HUES48 (cell line): ENCODE measurements around the gene PCMTD2.

Source experiments
- H3K27ac ChIP-seq: one replicate; pipeline ENCODE4 v1.7.0; 2013; ENCODE audit warnings: low read depth, low read length, inconsistent platforms
- H3K27me3 ChIP-seq: 2 replicates; pipeline ENCODE4 v1.6.1; 2013; ENCODE audit warnings: mild to moderate bottlenecking, low read length; ENCODE audit not compliant: control insufficient read depth, insufficient read depth
- H3K36me3 ChIP-seq: 2 replicates; pipeline ENCODE4 v1.6.1; 2013; ENCODE audit warnings: low read length; ENCODE audit not compliant: control insufficient read depth, insufficient read depth
- H3K4me1 ChIP-seq: 2 replicates; pipeline ENCODE4 v1.6.1; 2013; ENCODE audit warnings: mild to moderate bottlenecking, low read length; ENCODE audit not compliant: control insufficient read depth, insufficient read depth
- H3K4me3 ChIP-seq: 2 replicates; pipeline ENCODE4 v1.5.1; 2013; ENCODE audit warnings: mild to moderate bottlenecking, low read depth, low read length
- H3K9ac ChIP-seq: 2 replicates; pipeline ENCODE4 v1.6.1; 2013; ENCODE audit warnings: mild to moderate bottlenecking, low read depth, low read length, moderate library complexity
- H3K9me3 ChIP-seq: 2 replicates; pipeline ENCODE4 v1.6.1; 2013; ENCODE audit warnings: low read length; ENCODE audit not compliant: control insufficient read depth, insufficient read depth

PCMTD2 gene

DNA sequence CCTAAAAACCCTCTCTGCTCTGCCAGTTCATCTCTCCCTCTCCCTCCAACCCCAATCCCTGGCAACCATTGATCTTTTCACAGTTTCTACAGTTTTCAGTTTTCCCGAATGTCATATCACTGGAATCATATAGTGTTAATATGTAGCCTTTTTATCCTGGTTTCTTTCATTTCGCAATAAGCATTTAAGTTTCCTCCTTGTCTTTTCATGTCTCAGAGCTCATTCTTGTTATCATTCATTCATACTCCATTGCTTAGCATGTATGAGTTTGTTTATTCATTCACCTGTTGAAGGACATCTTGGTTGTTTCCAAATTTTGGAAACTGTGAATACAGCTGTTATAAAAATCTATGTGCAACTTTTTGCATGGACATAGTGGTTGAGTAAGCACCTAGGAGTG is 5.5 kb upstream of the PCMTD2 start:
- no peak overlapping the region for H3K9ac ChIP-seq
- H3K4me3 ChIP-seq, result no peak overlapping the region
- no peaks in the 10 kb centered on the region for H3K36me3 ChIP-seq
- H3K27ac ChIP-seq, result no peak overlapping the region
- H3K4me1 ChIP-seq, result peaks cover 4% of the 10 kb centered on the region; the same call in 1 of the 2 replicates
- peaks cover 4% of the 10 kb centered on the region for H3K27me3 ChIP-seq
- no peaks in the 10 kb centered on the region for H3K9me3 ChIP-seq

DNA sequence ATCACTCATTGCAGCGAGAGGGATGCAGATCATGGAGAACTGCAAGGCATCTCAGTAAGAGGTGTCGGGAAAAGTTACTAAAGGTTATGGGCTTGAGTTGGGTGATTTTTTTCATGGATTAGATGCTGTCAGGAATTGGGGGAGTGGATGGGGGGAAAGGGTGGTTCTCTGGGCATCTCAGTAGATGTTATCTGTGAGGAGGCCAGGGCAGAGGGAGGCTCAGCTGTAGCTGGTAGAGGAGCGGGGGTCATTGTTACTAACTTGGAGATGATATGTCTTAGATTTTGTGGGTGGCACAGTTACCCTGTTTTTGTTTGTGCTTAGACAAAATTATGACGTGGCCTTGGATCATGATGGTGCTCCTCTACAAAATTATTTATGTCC is 2.6 kb upstream of the PCMTD2 start:
- peaks cover 17% of the 10 kb centered on the region for H3K4me1 ChIP-seq
- no peak overlapping the region for H3K4me3 ChIP-seq
- H3K27me3 ChIP-seq, result peaks cover 4% of the 10 kb centered on the region
- no peak overlapping the region for H3K27ac ChIP-seq
- no peak overlapping the region for H3K9ac ChIP-seq
- no peaks in the 10 kb centered on the region for H3K9me3 ChIP-seq
- no peaks in the 10 kb centered on the region for H3K36me3 ChIP-seq

DNA sequence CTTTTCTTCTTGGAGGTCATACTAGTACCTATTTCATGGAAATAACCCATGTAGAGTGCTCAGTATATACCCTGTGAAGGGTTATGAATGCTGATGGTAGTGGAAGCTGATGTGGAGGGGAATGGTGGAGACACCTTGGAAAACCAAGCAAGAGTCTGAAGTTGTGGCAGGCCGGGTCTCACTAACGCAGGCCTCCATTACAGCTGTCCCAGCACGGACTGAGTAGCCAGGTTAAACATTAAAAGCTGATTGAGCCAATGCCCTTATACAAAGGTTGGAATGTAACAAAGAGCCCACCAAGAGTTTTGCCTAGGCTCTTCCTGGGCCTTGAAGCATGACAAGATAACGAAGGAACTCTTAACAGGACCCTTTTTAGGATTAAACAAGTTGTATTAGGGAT is 2.1 kb upstream of the PCMTD2 start:
- no peak overlapping the region for H3K4me3 ChIP-seq
- H3K36me3 ChIP-seq, result no peaks in the 10 kb centered on the region
- H3K27ac ChIP-seq, result no peak overlapping the region
- peaks cover 4% of the 10 kb centered on the region for H3K27me3 ChIP-seq
- H3K9me3 ChIP-seq, result no peaks in the 10 kb centered on the region
- H3K9ac ChIP-seq, result no peak overlapping the region
- peaks cover 20% of the 10 kb centered on the region for H3K4me1 ChIP-seq

DNA sequence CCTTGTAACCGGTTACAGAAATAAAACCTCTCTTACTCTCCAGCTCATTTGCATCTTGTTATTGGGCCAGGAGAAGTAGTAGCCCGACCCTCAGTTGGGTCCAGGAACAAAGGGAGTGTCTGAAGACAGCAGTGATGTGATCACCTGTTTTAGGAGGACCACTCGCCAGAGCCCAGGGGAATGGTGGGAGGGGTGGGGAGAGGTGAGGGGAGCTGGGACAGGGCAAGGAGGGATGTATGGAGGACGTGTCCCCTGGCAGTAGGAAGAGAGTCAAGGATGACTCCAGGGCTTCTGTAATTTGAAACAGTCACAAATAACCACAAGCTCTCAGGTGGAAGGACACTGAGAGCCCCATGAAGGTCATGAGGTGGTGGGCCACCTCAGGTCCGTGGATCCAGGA is 1.4 kb upstream of the PCMTD2 start:
- Histone ChIP-seq H3K4me3 (no peak overlapping the region), H3K27me3 (peaks cover 4% of the 10 kb centered on the region), H3K27ac (no peak overlapping the region), H3K4me1 (peaks cover 27% of the 10 kb centered on the region), H3K9me3 (no peaks in the 10 kb centered on the region), H3K9ac (no peak overlapping the region), H3K36me3 (no peaks in the 10 kb centered on the region)

DNA sequence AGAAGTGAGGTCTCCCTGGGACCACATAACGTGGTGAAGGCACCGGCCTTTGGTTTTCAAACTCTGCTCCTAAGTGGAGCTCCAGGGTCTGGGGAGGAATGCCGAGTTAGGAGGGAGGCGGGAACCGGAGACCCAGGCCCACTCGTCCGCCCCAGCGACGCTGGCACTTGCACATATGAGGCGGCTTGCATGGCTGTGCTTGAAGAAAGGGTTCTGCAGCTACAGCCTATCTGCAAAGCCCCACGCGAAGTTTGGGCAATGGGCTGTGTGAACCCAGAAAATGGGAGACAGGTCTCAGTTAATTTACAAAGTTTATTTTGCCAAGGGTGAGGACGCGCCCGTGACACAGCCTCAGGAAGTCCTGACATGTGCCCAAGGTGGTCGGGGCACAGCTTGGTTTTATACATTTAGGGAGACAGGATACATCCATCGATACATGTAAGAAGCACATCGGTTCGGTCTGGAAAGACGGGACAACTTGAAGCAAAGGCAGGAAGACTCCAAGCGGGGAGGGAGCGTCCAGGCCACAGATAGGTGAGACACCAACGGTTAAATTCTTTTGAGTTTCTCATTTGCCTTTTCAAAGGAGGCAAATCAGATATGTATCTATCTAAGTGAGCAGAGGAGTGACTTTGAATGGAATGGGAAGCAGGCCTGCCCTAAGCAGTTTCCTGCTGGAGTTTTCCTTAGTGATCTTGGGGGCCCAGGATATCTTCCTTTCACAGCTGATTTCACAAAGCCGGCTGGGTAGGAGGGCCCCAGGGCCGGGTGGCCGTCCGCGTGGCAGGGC is 782 bp upstream of the PCMTD2 start:
- H3K4me1 ChIP-seq, result peaks cover 28% of the 10 kb centered on the region
- no peaks in the 10 kb centered on the region for H3K9me3 ChIP-seq
- H3K9ac ChIP-seq, result peak overlapping the region; percentile 66
- peaks cover 4% of the 10 kb centered on the region for H3K27me3 ChIP-seq
- no peaks in the 10 kb centered on the region for H3K36me3 ChIP-seq
- H3K27ac ChIP-seq, result peak overlapping the region; percentile 51
- peak overlapping the region; percentile 79 for H3K4me3 ChIP-seq

DNA sequence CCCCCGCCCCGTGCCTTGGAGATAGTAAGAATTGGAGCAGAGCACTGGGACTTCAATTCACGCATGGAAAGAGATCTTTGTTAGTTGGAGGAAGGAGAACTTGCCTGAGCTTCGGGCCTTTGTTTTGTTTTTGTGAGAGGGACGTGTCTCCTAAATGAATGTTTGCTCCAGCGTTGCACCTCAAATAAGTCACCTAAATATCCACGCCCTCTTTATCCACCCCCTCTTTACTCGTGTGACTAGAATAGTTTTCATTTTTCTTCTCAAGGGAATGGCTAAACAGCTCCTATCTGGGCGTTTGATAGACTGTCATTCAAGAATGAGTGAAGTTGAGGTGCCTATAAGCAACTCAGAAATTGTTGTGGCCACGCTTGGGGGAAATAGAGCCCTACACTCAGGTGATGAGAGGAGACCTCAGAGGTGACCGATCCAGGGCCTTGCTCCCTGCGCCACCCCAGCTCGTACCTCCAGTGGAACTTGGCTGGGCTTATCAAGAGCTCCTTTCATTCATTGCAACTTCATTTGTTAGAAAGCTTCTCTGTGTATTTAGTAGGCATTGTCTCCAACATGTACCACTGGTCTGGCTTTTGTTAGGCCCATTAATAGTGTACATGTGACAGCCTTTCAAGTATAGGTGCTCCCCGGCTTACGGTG is 861 bp downstream of the PCMTD2 start:
- H3K27ac ChIP-seq, result peak overlapping the region; percentile 76
- peak overlapping the region; percentile 79 for H3K4me3 ChIP-seq
- H3K9me3 ChIP-seq, result no peaks in the 10 kb centered on the region
- peaks cover 28% of the 10 kb centered on the region for H3K4me1 ChIP-seq
- H3K9ac ChIP-seq, result peak overlapping the region; percentile 74
- 0 out of 2 replicates have a peak, but pooled peaks cover 8% of the 10 kb centered on the region for H3K36me3 ChIP-seq
- no peaks in the 10 kb centered on the region; the same call in none of the 2 replicates for H3K27me3 ChIP-seq

DNA sequence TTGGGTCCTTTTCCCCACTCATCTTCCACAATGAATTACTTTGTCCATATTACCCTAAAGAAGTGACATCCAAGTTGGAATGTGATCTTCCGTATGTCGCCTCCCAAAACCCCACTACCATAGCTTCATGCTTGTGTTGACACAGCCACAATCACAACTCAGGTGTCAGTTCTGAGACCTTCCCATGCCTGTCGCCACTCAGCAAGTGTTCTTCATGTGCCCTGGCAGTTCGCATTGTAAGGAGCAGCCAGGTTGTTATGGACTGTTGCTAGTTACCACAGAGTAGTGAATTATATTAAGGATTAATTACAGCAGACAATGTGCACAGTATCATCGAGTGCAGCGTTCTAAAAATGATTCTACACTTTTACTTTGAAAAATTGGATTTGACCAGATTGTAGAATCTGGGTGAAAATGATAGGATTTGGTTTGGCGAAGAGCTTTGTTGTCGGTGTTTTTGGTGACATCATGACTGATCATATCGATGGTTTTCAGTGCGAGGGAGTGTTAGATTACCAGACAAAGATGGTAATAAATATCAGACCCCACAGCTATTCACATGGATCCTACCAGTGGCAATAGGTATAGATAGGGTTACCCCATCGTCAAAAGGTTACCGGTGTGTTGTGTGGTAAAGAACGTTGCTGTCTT is 1.7 kb downstream of the PCMTD2 start:
- no peaks in the 10 kb centered on the region; the same call in none of the 2 replicates for H3K27me3 ChIP-seq
- no peak overlapping the region for H3K9ac ChIP-seq
- H3K36me3 ChIP-seq, result peaks cover 9% of the 10 kb centered on the region; the same call in 1 of the 2 replicates
- peaks cover 28% of the 10 kb centered on the region for H3K4me1 ChIP-seq
- H3K27ac ChIP-seq, result no peak overlapping the region
- no peak overlapping the region for H3K4me3 ChIP-seq
- H3K9me3 ChIP-seq, result no peaks in the 10 kb centered on the region

DNA sequence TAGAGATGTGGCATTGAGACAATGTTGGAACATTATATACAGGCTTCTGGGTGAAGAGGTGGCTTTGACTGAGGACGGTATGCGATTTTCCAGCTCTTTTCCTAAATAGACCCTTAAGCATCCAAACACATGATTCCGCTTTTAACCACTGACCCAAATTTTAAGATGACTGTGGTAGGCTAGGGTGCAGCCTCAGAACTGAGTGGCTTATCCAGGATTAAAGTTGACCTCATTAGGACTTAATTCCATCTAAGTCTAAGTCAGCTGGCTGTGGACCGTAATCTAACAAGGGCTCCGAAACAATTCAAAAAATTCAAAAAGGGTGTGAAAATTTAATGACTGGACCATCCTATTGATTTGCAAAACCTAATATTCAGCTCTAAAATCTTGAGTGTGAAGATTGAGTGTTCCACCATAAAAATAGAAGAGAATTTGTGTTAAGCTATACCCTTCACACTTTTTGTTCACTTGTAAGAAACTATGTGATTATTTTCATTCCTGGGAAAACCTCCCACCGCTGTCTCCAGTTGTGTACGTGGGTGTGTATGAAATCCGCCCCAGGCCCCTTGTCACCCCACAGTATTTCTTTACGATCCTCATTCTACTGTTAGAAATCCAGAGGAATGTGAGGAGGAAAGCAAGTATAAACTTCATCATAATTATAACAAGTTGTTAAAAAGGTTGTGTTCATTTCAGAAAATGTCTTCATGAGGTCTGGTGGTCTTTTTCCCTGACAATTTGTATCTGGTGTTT is 2.7 kb downstream of the PCMTD2 start:
- no peak overlapping the region for H3K4me3 ChIP-seq
- no peak overlapping the region for H3K27ac ChIP-seq
- peaks cover 14% of the 10 kb centered on the region; the same call in 1 of the 2 replicates for H3K36me3 ChIP-seq
- H3K9ac ChIP-seq, result no peak overlapping the region
- no peaks in the 10 kb centered on the region; the same call in none of the 2 replicates for H3K27me3 ChIP-seq
- H3K9me3 ChIP-seq, result no peaks in the 10 kb centered on the region
- H3K4me1 ChIP-seq, result peaks cover 28% of the 10 kb centered on the region

DNA sequence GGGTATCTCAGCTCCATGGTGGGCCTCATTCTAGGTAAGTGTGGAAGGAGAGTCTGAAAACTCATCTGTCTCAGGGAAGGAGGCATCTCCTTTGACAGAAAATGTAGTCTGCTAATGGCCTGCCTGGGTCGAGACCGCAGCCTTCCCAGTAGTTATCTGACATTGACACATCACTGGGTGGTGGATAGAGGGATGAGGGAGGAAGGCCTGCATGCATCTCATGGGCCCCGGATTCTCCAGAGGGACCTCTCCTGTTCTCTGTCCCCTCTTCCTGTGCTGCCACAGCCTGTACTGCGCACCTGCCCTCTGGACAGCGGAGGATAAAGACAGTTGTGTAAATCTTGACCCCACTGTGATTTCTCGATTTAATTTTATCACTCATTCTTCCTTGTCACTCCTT is 4.7 kb downstream of the PCMTD2 start:
- H3K27ac ChIP-seq, result no peak overlapping the region
- peaks cover 18% of the 10 kb centered on the region for H3K36me3 ChIP-seq
- no peak overlapping the region for H3K9ac ChIP-seq

DNA sequence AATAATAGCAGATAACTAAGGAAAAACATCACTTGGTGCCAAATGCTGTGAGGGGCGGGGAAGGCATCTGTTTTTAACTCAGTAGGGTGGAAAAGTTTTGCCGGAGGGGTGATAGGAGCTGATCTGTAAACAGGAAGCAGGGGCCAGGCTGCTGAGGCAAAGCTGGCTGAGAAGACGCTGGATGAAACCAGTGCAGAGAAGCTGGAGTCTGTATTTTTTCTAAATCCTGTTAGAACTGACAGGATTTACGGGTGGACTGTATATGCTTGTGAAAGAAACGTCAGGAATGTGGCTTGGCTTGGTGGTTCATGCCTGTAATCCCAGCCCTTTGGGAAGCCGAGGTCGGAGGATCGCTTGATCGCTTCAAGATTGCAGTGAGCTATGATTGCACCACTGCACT is 5.6 kb downstream of the PCMTD2 start:
- H3K9me3 ChIP-seq, result no peaks in the 10 kb centered on the region
- no peak overlapping the region for H3K4me3 ChIP-seq
- no peaks in the 10 kb centered on the region for H3K27me3 ChIP-seq
- no peak overlapping the region for H3K9ac ChIP-seq
- H3K4me1 ChIP-seq, result peaks cover 22% of the 10 kb centered on the region; the same call in 1 of the 2 replicates
- H3K27ac ChIP-seq, result no peak overlapping the region
- H3K36me3 ChIP-seq, result peaks cover 23% of the 10 kb centered on the region

More for the DNA sequence above, 4.7 kb downstream of the PCMTD2 start:
- H3K4me3 ChIP-seq, result no peak overlapping the region
- no peaks in the 10 kb centered on the region for H3K9me3 ChIP-seq
- no peaks in the 10 kb centered on the region for H3K27me3 ChIP-seq
- H3K4me1 ChIP-seq, result peaks cover 22% of the 10 kb centered on the region
